Activated naive CD4-positive, alpha-beta T cell treated with anti-CD3 and anti-CD28 coated beads, Interleukin-2, amount 50 U/mL, for 72 hours (primary cell): ENCODE data around the gene TSPAN17. TPM values are rescaled to one million over a fixed set of nuclear protein-coding genes. Genes with fewer than 3 reads are reported as not detected.
A peak's percentile ranks its signal among the peaks of the same experiment; 100 is the strongest.
"Not testable (repeated sequence)": the region's sequence is repeated elsewhere in the genome, so short reads cannot be mapped to it uniquely, and the experiment has no call there.

Source experiments
- ATAC-seq, 2 donors: fragments of 150-1000 bp; cut with Tn5 transposase; 2 replicates each; pipeline ENCODE4 v1.10.0; 2021; ENCODE audit warnings: mild to moderate bottlenecking in 2 of 2, moderate library complexity in 2 of 2
- DNase-seq, 2 donors: peaks; one replicate each; pipeline ENCODE4 v3.0.0; 2021 to 2022; ENCODE audit warnings: low spot score in 2 of 2
- H3K27ac Mint-ChIP-seq, 2 donors: one replicate each; pipeline ENCODE4 v1.8.0; 2022; ENCODE audit warnings: mild to moderate bottlenecking in 2 of 2, mixed read lengths in 2 of 2
- H3K36me3 Mint-ChIP-seq, 2 donors: one replicate each; pipeline ENCODE4 v1.8.0; 2022; ENCODE audit warnings: mixed read lengths in 2 of 2
- H3K9me3 Mint-ChIP-seq, 2 donors: one replicate each; pipeline ENCODE4 v1.8.0; 2022; ENCODE audit warnings: mixed read lengths in 2 of 2
- total RNA-seq, 2 donors: library from RNA; stranded (reverse); gene quantifications; one replicate each; pipeline ENCODE4 v1.2.3, GENCODE V29; 2022

TSPAN17 gene
- 10 to 100 TPM; 14.3 to 30.9 TPM for total RNA-seq

DNA sequence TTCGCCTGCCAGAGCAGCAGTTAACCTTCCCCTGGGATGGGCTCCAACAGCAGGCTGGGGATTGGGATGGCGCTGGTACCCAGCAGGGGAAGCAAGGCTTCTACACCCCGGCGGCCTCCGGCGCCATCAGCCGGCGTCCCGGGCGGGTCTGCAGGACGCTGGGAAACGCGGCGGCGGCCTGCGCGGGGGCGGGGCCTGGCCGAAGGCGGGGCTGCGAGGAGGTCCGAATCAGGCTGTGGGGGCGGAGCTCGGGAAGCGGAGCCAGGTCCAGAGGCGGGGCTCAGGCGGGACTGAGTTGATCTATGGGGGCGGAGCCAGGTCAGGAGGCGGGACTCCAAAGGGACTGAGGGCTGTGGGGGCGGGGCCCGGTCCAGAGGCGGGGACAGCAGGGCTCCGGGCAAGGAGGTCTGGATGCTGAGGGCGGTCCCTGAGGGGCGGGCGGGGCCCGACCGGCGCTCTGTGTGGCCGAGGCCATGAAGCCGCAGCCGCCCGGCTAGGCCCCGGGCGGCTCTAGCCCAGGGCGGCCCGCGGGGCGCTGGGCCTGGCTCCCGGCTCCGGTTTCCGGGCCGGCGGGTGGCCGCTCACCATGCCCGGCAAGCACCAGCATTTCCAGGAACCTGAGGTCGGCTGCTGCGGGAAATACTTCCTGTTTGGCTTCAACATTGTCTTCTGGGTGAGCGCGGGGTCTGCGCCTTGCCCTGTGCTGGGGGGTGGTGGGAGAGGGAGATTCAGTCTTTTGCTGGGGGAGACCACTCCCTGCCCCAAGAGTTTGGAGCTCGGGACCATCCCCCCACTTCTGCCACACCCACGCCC, at the start of gene TSPAN17:
Gene TSPAN17, plus strand, starts transcription at position 455 of the 813 bp plus-strand sequence. Its CDS starts 132 bp downstream, at position 587.
- peak; percentile 92 to 96 for ATAC-seq
- Mint-ChIP-seq H3K27ac (peak within 1 kb of the TSS; percentile 86 to 92), H3K9me3 (no peaks in the 10 kb centered on the region), H3K36me3 (peaks cover 0 to 3% of the 10 kb centered on the region in 2 donors)
- peak; percentile 99 to 100 for DNase-seq

DNA sequence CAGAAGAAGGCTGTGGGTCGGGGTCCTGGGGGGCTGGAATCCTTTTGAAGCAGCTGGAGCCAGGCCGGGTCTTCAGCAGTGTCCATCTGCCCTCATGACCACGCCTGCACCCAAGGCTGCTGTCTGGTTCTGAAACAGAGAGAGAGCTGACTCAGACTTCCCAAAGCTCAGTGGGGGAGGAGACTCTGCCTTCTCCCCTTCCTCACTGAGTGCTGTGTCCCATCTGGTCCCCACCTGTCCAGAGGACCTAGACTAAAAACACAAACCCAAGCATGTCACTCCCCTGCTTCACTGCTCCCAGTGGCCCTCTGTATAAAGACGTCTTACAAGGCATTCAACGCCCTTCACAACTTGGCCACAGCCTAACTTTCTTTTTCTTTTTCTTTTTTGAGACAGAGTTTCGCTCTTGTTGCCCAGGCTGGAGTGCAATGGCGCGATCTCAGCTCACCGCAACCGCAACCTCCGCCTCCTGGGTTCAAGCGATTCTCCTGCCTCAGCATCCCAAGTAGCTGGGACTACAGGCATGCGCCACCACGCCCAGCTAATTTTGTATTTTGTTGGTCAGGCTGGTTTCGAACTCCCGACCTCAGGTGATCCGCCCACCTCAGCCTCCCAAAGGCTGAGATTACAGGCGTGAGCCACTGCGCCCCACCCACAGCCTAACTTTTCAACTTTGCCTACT, 47.4 kb upstream of the TSPAN17 start:
- H3K36me3 Mint-ChIP-seq, H3K27ac Mint-ChIP-seq, DNase-seq, H3K9me3 Mint-ChIP-seq: not testable (repeated sequence)
- ATAC-seq: peak; percentile 18 to 36

DNA sequence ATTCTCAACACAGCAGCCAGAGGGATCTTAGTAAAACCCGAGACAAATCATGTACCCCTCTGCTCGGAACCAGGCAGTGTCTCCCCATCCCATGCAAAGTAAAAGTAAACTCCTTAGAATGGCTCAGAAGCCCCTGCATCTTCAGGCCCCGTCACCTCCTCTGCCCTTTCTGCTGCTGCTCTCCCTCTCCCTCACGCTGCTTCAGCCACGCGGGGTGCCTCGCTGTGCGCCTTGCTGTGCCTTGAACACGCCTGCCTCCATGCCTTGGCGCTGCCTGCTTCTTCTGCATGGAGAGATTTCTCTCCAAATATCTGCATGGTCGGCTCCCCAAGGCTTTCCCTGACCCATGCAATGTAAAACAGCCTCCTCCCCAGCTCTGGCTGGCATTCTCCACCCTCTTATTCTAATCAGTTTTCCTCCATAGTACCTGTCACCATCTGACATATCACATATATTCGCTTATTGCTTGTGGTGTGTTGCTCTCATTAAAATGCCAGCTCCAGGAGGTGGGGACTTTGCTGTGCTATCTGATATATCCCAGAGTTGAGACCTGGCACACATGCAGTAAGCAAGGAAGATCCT, 45.3 kb upstream of the TSPAN17 start:
- Mint-ChIP-seq H3K36me3 (peaks cover 0 to 5% of the 10 kb centered on the region in 2 donors), H3K9me3 (no peaks in the 10 kb centered on the region), H3K27ac (no peak overlapping the region)
- ATAC-seq (no peak), DNase-seq (no peak)

GRCh38 chr5:176603091-176603490, 44.2 kb upstream of the TSPAN17 start:
- Mint-ChIP-seq H3K27ac (no peak overlapping the region), H3K9me3 (no peaks in the 10 kb centered on the region), H3K36me3 (peaks cover 0 to 5% of the 10 kb centered on the region in 2 donors)
- ATAC-seq (no peak), DNase-seq (no peak)

GRCh38 chr5:176606032-176606431, 41.3 kb upstream of the TSPAN17 start:
- Mint-ChIP-seq H3K9me3 (no peaks in the 10 kb centered on the region), H3K27ac (no peak overlapping the region), H3K36me3 (peaks cover 8 to 9% of the 10 kb centered on the region in 2 donors)
- ATAC-seq (no peak), DNase-seq (no peak)

GRCh38 chr5:176606875-176607274, 40.4 kb upstream of the TSPAN17 start:
- Mint-ChIP-seq H3K9me3 (no peaks in the 10 kb centered on the region), H3K36me3 (peaks cover 8 to 9% of the 10 kb centered on the region in 2 donors), H3K27ac (no peak overlapping the region)
- ATAC-seq: no peak
- DNase-seq: no peak

DNA sequence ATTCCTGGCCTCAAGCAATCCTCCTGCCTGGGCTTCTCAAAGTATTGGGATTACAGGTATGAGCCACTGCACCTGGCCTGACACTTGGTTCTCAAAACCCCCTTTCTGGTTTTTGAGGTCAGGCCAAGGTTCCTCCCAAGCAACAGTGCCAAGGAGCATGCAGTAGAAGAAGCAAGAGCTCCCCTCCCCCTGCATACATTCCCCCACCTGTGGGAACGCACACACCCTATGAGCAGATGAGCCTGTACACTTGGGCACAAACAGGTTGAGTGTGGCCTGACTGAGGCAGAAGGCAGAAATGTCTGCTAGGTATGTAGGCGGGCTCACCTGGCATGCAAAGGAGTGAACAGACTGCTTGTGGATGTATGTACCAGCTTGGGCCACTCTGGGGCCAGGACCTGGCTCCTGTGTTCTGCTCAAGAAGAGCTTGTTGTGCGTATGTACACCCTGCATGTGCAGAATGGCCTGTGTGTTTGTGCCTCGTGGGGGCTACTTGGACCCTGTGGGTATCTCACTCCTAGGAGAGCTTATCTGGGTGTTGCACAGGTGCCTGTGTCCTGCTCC, 39.1 kb upstream of the TSPAN17 start:
- DNase-seq (no peak), ATAC-seq (no peak)
- H3K36me3 Mint-ChIP-seq: peaks cover 8 to 9% of the 10 kb centered on the region in 2 donors
- H3K27ac Mint-ChIP-seq: no peak overlapping the region
- H3K9me3 Mint-ChIP-seq: no peaks in the 10 kb centered on the region

DNA sequence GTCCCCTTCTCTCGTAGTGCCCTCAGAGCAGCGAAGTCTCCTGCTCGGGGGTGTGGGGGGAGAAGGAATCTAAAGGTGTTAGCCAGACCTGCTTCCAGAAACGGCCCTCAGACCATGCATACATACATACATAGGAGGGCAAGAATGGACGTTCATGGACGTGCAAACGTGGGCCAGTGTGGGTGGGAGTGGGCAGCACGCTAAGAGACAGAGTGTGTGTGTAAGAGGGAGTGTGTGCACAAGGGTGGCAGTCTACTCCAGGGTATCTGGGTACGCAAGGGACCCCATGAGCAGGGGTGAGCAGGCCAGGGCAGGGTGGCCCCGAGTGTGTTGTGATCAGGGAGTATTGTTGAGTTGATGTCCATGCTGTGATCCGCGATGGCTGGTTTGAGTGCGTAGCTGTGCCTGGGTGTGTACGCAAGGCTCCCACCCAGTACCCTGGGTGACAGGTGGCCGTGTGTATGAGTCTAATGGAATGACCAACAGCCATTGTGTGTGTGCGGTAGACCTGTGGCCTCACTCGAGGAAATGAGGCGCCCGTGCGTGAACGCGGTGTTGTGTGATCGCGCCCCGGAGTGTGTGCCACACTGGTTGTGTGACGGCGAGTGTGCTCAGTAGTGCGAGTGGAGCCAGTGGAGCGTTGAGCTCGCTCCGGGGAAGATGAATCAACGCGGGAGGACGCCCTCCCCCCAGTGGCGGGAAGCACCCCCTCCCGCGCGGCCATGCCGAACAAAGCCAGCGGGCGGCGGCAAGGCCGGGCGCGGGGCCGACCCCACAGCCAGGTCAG, 38.2 kb upstream of the TSPAN17 start:
- peak in 1 of 2 donors; percentile 28 for ATAC-seq
- no peaks in the 10 kb centered on the region for H3K9me3 Mint-ChIP-seq
- no peak for DNase-seq
- H3K36me3 Mint-ChIP-seq: peaks cover 8 to 9% of the 10 kb centered on the region in 2 donors
- H3K27ac Mint-ChIP-seq: peak overlapping the region; percentile 39 to 60

- no peaks in the 10 kb centered on the region for H3K9me3 Mint-ChIP-seq
- ATAC-seq (peak; percentile 80 to 84), DNase-seq (peak; percentile 82)
- peak within 1 kb of the TSS; percentile 39 to 60 for H3K27ac Mint-ChIP-seq
- peaks cover 8 to 9% of the 10 kb centered on the region in 2 donors for H3K36me3 Mint-ChIP-seq
Observed at GRCh38 chr5:176609724-176610434, 37.4 kb upstream of the TSPAN17 start, which contains the start of gene GPRIN1. TSS of gene GPRIN1 (minus strand) at chr5:176610156. CDS start at chr5:176599834, 10,322 bp downstream.

- no peak overlapping the region for H3K27ac Mint-ChIP-seq
- H3K36me3 Mint-ChIP-seq: peaks cover 8 to 9% of the 10 kb centered on the region in 2 donors
- DNase-seq (no peak), ATAC-seq (peak in 1 of 2 donors; percentile 9)
- H3K9me3 Mint-ChIP-seq: no peaks in the 10 kb centered on the region
Observed at GRCh38 chr5:176610435-176610773, 36.9 kb upstream of the TSPAN17 start.

DNA sequence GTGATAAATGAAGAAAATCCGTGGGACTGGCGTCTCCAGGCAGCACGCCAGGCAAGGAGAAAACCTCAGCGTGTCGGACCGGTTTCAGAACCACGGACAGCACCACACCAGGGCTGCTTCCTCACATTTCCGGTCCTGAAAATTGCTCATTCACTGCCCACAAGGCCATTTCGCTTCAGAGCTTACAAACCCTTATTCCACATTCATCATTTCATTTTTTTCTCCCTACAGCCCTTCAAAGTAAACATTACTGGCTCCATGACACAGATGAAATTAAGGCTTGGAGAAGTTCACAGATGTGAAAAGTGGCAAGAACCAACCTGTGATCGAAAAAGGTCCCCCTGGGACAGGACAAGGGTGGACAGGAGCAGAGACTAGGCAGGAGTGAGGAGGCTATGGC, 35.8 kb upstream of the TSPAN17 start:
- peaks cover 8 to 9% of the 10 kb centered on the region in 2 donors for H3K36me3 Mint-ChIP-seq
- peak in 1 of 2 donors; percentile 11 for ATAC-seq
- no peaks in the 10 kb centered on the region for H3K9me3 Mint-ChIP-seq
- no peak overlapping the region for H3K27ac Mint-ChIP-seq
- peak in 1 of 2 donors; percentile 56 for DNase-seq

GRCh38 chr5:176612008-176612407, 35.3 kb upstream of the TSPAN17 start:
- H3K36me3 Mint-ChIP-seq: peaks cover 8 to 9% of the 10 kb centered on the region in 2 donors

GRCh38 chr5:176612855-176613254, 34.4 kb upstream of the TSPAN17 start:
- no peak for ATAC-seq
- no peak for DNase-seq
- Mint-ChIP-seq H3K27ac (no peak overlapping the region), H3K9me3 (no peaks in the 10 kb centered on the region), H3K36me3 (peaks cover 8 to 9% of the 10 kb centered on the region in 2 donors)

More at GRCh38 chr5:176612008-176612407, 35.3 kb upstream of the TSPAN17 start:
- no peak for DNase-seq
- ATAC-seq: no peak
- Mint-ChIP-seq H3K9me3 (no peaks in the 10 kb centered on the region), H3K27ac (no peak overlapping the region)

DNA sequence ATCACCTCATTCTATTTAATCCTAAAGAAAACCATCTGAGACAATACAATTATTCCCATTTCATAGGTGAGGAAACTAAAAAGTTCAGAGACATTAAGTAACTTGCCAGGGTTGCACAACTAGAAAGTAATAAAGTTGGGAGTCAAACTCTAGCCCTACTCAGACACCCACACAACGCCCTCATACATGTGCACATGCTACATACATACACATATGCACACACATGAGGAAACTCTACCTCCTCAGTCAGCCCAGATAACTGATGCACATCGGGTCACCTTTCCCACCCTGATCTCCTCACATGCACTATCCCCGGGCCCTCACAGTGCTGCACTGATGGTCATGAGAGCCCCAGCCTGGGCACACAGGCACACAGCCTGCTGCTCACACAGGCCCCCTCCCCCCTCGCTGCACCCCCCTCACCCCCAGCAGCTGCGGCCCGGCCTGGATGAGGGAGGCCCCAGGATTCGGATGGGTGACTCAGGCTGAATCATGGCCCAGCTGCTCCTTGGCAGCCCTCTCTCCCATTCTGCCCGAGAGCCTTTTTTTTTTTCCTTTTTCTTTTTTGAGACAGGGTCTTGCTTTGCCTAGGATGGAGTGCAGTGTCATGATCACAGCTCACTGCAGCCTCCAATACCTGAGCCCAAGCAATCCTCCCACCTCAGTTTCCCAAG, 32.3 kb upstream of the TSPAN17 start:
- ATAC-seq (no peak), DNase-seq (no peak)
- H3K36me3 Mint-ChIP-seq: peaks cover 0 to 4% of the 10 kb centered on the region in 2 donors
- no peak overlapping the region for H3K27ac Mint-ChIP-seq
- no peaks in the 10 kb centered on the region for H3K9me3 Mint-ChIP-seq

DNA sequence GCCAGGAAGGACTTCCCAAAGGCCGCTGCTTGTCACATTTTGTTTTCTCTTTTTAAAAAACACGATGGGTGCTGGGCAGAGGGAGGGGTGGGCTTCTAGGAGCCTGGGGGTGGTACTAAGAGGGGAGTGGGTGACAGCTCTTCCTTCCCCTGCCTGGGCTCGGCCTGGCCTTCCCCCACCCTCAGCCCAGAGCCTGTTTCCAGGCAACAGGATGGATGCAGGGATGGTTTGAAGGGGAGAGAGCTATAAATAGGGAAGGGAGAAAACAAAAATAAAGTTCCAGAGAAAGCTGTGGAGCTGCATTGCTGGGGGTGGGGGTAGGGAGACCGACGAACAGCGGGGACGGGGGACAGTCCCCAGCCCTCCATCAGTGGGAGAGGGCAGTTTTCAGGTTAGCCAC, 30.8 kb upstream of the TSPAN17 start:
- no peaks in the 10 kb centered on the region for H3K9me3 Mint-ChIP-seq
- peaks cover 0 to 4% of the 10 kb centered on the region in 2 donors for H3K36me3 Mint-ChIP-seq
- ATAC-seq (no peak), DNase-seq (no peak)
- H3K27ac Mint-ChIP-seq: no peak overlapping the region
